HG03196 (cell line): ENCODE measurements around the gene ZNF831.

Experiments used
- ATAC-seq: cut with Tn5 transposase; IDR thresholded peaks from one replicate; pipeline ENCODE4 v1.9.1; 2021; ENCODE audit not compliant: unreplicated experiment

Gene ZNF831

DNA sequence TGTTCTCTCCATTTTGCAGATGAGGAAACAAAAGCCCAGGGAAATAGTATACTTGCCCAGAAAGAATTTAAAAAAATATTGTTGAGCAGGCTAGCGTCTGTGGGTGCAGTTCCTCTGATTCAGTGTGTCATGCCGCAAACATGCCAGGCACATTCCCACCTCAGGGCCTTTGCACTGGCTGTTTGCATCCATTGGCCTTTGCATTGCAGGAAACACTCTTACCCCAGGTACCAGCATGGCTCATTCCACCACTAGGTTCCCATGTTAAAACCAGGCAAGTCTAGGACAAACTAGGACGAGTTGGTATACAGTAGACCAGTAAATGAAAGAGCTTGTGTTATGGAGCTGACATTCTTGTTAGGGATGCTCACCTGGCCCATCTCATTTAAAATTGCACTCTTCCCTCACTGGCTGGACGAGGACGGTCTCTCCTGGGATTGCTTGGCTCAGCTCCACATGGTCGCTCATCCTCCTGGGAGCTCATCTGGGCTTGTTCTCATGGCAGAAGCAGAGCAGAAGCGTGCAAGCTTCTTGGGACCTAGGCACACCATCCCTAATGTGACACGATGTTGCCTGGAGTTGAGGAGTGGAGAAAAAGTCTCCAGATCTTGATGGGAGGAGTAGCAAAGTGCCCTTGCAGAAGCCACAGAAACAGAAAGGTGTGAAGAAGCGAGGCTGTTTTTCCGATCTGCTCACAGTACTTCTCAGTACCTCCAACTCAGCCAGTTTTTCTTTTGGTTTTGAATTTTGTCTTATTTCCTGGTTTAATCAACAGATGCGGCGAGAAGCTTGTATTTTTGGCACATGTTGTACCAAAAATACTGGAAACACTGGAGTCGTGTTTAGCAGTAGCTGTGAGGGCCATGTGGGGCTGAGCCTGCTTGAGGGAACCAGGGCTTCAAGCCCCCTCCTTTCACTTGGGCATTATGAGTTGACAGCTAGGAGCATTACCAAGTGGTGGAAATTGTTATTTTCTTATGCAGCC lies 13.9 kb downstream of the ZNF831 start:
- no peak for ATAC-seq

DNA sequence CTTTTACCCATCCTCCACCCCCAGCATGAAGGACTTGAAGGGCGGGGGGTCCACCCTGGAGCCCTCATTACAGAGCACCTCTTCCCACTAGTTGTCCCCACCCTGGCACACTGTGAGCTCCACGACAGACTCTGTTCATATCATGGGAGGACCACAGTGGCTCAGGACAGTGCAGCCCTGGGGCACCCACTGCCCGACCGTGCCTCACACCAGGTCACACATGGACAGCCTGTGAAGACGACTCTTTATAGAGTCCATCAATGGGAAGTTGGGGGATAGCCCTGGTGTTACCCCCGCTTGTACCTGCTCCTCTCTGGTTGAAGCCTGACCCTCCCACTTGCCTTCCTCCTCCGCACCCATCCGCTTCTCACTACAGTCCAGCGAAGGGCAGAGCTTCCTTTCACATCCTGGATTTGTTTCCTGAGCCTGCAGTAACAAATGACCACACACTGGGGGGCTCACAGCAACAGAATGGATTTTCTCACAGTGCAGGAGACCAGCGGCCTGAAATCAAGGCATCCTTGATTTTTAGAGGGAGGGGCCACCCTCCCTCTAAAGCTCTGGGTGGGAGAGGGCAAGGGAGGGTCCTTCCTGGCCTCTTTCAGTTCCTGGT lies 15.5 kb downstream of the ZNF831 start:
- ATAC-seq = no peak

DNA sequence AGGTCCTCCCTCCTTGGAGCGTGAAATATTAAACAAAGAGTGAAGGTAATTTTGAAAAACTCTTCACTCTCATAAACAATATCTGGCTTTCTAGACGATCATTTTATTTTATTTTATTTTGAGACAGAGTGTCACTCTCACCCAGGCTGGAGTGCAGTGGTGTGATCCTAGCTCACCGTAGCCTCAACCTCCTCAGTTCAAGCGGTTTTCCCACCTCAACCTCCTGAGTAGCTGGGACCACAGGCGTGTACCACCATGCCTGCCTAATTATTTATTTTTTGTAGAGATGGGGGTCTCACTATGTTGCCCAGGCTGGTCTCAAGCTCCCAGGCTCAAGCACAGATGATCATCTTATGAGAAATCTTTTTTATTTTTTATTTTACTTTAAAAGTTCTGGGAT lies 16.4 kb downstream of the ZNF831 start:
- ATAC-seq = no peak

DNA sequence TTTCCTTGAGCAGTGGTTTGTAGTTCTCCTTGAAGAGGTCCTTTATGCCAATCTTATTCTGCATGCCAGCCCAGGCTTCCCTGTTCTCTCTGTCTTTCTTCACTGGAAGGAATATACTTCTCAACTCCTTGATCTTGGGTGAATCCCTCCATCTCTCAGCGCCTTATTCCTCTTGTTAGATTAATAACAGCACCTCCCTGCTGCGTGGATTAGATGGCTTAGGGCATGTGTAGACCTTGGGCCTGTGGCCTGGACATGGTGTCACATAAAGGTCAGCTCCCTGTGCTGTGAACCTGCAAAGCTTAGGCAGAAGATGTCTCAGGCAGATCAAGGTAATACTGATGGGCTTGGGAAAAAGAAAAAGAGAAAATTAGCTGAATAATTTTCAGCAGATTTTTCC lies 18.3 kb downstream of the ZNF831 start:
- ATAC-seq = no peak

DNA sequence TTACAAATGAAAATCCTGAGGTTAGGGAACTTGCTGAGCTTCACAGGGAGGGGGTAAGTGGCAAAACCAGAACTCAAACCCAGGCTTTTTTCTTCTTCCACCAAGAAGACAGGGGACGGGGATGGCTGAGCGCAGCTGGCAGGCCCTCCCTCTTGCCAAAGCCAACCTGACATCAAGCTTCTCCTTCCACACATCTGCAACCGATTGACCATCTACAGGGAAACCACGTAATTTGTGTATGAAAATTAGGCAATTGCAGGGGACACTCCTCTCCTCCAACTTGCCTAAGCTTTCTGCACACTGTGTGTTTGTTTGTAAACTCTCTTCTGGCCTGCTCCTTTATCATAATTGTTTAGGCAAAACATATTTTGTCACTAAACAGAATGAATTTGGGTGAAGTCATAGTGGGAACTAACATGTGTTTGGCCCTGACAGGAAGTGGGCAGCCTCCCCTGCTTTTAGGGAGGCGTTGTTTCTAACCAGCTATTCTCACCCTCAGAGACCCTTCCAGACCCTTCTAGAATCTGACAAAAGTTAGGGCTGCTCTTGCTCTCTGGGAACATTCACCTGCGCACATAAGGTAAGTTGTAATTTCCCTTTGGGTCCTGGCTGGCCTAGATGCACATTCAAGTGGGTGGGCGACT lies 18.9 kb downstream of the ZNF831 start:
- ATAC-seq = no peak

DNA sequence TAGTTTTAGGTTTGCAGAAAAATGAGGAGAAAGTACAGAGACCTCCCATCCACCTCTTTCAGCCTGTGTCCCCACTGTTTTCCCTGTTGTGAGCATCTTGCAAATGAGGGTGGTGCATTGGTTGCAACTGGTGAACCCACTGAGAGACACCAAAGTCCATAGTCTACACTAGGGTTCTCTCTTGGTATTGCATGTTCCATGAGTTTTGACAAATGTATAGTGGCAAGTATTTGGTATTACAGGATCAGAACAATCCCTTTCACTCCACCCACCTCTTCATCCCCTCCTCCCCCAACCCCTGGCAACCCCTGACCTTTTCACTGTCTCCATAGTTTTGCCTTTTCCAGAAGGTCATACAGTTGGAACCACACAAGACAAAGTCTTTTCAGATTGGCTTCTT lies 20.1 kb downstream of the ZNF831 start:
- ATAC-seq = no peak

DNA sequence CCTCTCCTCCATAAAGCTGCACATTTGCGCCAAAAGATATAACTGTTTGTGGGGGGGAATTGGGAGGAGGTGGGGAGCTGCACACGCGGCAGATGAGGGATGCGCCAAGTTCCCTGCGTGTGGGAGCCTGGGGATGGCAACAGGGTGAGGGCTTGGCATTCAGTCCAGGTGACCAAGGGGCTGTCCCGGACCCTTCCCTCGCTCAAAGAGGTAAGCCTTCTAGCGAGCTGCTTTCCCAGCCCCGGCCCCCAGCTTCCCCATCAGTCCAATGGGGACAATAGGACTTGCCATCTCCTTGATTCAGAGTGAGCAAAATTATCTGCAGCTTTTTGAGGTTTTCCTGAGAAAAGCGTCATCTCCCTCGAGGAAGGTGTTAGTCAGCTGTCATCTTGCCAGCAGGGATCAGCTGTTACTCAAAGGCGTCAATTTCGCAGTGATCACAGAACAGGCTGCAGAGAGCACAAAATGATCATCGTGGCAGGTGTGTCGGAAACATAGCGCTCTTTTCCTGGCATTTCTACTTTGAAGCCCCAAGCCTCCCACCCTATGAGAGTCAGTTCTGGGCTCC lies 21.3 kb downstream of the ZNF831 start:
- no peak for ATAC-seq

DNA sequence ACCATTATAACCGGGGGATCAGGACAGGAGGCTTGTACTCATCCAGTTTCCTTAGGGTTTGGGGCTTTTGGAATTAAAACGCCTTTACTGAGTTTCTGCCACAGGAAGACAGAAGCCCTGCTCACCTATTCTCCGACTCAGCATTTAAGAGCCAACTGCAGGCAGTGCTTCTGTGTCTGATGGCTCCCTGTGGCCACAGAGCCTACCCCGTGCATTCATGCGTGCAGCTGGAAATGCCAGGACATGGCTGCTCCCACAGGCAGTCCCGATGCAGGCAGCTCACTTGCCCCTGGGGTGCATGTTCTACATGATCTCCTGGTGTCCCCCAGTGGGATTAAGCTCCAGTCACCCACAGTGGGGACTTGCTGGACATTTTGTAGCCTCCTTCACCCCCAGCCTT lies 22.2 kb downstream of the ZNF831 start:
- no peak for ATAC-seq

DNA sequence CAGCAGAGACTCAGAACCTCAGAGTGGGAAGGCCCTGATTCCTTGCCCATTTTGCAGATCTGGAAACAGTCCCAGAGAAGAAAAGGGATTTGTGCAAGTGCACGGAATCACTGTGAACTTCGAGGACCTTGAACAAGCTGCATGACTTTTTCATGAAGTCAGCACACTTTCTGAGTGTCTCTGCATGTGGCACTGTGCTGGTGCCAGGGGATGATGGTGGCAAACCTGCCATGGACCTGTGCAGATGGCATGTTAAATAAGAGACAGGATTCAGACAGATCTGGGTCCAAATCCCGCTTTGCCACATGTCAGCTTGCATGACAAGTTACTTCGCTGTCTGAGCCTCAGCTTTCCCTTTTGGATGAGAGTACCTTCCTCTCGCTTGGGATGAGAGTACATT lies 26.8 kb downstream of the ZNF831 start:
- ATAC-seq = no peak

DNA sequence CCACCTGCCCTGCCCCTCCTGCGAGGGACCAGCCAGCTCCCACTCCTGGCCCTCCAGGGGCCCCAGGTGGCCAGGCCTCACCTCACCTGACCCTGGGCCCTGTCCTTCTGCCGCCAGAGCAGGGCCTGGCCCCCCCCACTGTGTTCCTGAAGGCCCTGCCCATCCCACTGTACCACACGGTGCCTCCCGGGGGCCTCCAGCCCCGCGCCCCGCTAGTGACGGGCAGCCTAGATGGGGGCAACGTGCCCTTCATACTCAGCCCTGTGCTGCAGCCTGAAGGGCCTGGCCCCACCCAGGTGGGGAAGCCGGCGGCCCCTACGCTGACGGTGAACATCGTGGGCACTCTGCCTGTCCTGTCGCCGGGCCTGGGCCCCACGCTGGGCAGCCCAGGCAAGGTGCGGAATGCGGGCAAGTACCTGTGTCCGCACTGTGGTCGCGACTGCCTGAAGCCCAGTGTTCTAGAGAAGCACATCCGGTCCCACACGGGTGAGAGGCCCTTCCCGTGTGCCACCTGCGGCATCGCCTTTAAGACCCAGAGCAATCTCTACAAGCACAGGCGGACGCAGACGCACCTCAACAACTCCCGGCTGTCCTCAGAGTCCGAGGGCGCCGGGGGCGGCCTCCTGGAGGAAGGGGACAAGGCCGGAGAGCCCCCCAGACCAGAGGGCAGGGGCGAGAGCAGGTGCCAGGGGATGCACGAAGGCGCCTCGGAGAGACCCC lies 27.6 kb downstream of the ZNF831 start:
- no peak for ATAC-seq

DNA sequence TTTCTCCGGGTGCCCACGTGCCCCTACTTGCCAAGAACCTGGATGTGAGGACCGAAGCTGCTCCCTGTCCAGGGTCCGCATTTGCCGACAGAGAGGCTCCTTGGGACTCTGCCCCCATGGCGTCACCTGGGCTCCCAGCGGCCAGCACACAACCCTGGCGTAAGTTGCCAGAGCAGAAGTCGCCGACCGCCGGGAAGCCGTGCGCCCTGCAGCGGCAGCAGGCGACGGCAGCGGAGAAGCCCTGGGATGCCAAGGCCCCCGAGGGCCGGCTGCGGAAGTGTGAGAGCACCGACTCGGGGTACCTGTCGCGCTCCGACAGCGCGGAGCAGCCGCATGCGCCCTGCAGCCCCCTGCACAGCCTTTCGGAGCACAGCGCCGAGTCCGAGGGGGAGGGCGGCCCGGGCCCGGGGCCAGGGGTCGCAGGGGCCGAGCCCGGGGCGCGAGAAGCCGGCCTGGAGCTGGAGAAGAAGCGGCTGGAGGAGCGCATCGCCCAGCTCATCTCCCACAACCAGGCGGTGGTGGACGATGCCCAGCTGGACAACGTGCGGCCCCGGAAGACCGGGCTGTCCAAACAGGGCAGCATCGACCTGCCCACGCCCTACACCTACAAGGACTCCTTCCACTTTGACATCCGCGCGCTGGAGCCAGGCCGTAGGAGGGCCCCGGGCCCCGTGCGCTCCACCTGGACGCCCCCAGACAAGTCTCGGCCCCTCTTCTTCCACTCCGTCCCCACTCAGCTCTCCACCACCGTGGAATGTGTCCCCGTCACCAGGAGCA lies 28.3 kb downstream of the ZNF831 start:
- ATAC-seq = no peak

DNA sequence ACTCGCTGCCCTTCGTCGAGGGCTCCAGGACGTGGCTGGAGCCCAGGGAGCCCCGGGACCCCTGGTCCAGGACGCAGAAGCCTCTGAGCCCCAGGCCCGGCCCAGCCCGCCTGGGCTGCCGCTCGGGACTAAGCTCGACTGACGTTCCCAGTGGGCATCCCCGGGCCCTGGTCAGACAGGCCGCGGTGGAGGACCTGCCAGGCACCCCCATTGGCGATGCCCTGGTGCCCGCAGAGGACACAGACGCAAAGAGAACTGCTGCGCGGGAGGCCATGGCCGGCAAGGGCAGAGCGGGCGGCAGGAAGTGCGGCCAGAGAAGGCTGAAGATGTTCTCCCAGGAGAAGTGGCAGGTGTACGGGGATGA lies 28.9 kb downstream of the ZNF831 start:
- no peak for ATAC-seq

DNA sequence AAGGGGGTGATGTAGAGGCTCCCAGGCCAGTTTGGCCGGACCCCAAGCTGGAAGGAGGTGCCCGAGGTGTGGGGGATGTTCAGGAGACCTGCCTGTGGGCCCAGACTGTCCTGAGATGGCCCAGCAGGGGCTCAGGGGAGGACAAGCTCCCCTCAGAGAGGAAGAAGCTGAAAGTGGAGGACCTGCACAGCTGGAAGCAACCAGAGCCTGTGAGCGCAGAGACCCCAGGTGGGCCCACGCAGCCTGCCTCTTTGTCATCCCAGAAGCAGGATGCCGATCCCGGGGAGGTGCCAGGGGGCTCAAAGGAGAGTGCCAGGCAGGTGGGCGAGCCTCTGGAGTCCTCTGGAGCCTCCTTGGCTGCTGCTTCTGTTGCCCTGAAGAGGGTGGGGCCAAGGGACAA lies 29.7 kb downstream of the ZNF831 start:
- no peak for ATAC-seq

DNA sequence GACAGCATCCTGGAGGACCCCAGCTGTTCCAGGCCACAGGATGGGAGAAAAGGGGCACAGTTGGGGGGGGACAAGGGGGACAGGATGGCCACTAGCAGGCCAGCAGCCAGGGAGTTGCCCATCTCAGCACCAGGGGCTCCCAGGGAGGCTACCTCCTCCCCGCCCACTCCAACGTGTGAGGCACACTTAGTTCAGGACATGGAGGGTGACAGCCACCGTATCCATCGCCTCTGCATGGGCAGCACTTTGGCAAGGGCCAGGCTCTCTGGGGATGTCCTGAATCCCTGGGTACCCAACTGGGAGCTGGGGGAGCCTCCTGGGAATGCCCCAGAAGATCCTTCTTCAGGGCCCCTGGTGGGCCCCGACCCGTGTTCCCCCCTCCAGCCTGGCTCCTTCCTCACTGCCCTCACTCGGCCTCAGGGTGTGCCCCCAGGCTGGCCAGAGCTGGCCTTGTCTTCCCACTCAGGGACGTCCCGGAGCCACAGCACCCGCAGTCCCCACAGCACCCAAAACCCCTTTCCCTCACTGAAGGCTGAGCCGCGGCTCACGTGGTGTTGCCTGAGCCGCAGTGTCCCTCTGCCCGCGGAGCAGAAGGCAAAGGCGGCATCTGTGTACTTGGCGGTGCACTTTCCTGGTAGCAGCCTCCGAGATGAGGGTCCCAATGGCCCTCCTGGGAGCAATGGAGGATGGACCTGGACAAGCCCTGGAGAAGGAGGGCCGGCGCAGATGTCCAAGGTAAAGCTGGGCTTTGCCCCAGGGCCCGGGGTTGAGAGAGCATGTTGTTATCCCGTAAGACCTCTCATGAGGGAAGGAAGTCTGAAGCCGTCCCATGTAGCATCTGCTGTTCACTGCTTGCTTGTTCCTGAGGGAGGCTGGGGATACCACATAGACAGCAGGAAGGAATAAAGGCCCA lies 30.7 kb downstream of the ZNF831 start:
- no peak for ATAC-seq

DNA sequence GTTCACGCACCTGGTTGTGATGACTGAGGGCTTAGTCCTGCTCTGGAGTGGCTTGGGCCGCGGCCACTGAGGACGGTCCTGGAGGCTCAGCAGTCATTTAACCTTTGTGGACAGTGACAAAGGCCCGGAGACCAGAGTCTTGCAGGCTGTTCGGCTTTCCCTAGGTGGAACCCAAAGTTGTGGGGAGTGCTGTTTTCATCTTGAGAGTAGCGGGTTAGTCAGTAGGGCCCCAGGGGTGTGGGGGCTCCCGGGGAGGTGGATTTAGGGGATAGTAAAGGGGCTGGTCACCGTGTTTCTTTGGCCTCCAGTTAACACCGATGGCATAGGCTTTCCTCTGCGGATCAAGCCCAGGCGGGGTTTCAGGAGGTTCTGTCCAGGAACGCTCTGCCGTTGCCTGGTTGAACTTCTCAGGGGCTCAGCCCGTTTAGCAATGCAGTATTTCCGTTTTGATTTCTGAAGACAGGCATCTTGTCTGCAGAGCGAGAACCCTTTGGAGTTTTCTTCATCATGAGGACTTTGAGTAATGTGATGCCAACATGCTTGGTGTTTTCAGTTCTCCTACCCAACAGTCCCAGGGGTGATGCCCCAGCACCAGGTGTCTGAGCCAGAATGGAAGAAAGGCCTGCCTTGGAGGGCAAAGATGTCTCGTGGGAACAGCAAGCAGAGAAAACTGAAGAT lies 31.8 kb downstream of the ZNF831 start:
- ATAC-seq = no peak

DNA sequence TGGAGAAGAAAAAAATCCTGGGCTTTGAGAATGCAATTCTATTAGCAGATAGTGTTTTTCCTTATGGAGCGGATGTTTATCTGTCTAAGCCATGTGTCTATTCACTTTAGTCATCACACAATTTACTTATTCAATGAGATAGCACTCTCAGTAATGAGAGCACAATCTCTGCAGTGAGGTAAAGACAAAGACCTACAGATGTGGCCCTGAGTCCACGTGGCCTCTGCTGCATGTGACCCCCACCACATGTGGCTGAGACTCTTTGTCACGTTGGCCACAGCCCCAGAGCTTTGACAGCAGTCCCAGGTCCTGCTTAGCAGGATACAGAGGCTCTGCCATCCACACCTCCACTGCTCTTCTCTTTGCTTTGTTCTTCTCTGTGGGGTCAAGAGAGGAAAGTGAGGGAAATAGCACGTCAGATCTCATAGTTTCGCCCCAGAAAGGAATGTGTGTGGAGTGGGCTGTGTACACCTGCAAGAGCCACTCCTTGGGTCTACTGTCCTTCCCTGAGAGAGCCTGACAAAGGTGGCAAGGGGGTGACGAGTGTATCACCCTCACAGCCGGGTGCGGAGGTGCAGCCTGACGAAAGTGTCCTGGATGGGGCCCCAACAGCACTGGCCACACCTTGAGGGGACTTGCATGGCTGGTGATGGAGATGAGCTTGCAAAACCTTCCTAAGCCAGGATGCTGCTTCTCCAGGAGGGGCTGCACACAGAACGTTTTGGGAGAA lies 40.7 kb downstream of the ZNF831 start:
- ATAC-seq = no peak

DNA sequence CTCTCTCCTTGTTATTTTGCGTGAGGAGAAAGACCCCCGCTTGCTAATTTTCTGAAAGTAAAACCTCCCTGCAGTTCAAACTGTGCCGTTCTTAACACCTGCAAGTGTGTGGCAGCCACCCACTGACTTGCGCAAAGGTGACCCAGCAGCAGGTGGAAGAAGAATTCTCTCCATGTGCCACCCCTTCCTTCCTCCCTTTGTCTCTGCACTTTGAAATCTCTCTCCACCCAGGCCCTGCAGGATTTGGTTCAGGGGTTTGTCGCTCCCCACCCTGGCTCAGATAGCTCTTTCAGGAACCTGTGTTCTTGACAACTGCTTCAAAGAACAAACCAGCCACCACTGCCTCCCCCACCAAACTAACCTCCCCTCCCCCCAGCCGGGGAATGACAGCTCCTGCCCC lies 41.4 kb downstream of the ZNF831 start:
- no peak for ATAC-seq

DNA sequence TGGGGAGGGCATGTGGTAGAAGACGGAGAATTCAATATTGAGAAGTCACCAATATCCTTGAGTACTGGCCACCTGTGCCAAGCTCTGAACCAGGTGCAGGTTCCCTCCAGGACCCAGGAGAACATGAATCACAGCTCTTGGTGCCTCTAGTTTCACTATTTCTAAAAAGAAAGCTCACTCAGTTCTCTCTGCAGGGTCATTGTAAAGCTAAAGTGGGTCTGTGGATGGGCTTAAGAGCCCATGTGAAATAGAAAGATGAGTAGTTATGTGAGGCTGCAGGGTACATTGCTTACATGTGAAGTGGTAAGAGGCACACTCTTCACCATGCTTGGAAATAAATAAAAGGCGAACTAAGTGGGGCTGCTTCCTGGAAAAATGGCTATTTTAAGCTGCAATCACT lies 43.6 kb downstream of the ZNF831 start:
- ATAC-seq = no peak
